OCI-LY1 (cell line): ENCODE data around the gene FOXA1.

Experiments used
- H2AFZ ChIP-seq: fragments of 200-600 bp; sonication (generic), shearing (Covaris generic); 2 replicates; pipeline ENCODE4 v1.6.0; 2014; ENCODE audit warnings: antibody characterized with exemption, mild to moderate bottlenecking, low read length
- H3F3A ChIP-seq: fragments of 200-600 bp; sonication (generic), shearing (Covaris generic); 2 replicates; pipeline ENCODE4 v1.6.0; 2014; ENCODE audit warnings: mild to moderate bottlenecking, antibody characterized with exemption, low read length, moderate library complexity; ENCODE audit not compliant: insufficient read depth
- H3K27ac ChIP-seq: fragments of 200-600 bp; sonication (generic); 2 replicates; pipeline ENCODE4 v1.5.1; 2014; ENCODE audit warnings: low read length, mixed run types, mild to moderate bottlenecking, low read depth; ENCODE audit not compliant: poor library complexity, severe bottlenecking
- H3K27me3 ChIP-seq: fragments of 200-600 bp; sonication (generic); 2 replicates; pipeline ENCODE4 v1.6.0; 2014; ENCODE audit warnings: antibody characterized with exemption, mild to moderate bottlenecking, low read length, moderate library complexity; ENCODE audit not compliant: insufficient read depth
- H3K36me3 ChIP-seq: fragments of 200-600 bp; sonication (generic); 2 replicates; pipeline ENCODE4 v1.6.1; 2014; ENCODE audit warnings: mild to moderate bottlenecking, antibody characterized with exemption, low read length, moderate library complexity, mixed read lengths; ENCODE audit not compliant: insufficient read depth
- H3K4me1 ChIP-seq: fragments of 200-600 bp; sonication (generic); 2 replicates; pipeline ENCODE4 v1.5.1; 2014; ENCODE audit warnings: mild to moderate bottlenecking, low read length, moderate library complexity; ENCODE audit not compliant: insufficient read depth, severe bottlenecking
- H3K4me2 ChIP-seq: fragments of 200-600 bp; sonication (generic), shearing (Covaris generic); 2 replicates; pipeline ENCODE4 v1.6.1; 2014; ENCODE audit warnings: low read length
- H3K4me3 ChIP-seq: fragments of 200-600 bp; sonication (generic); 2 replicates; pipeline ENCODE4 v1.5.1; 2014; ENCODE audit warnings: low read length, low read depth, mild to moderate bottlenecking, mixed read lengths; ENCODE audit not compliant: poor library complexity, severe bottlenecking
- H3K79me2 ChIP-seq: fragments of 200-600 bp; shearing (Covaris generic); 2 replicates; pipeline ENCODE4 v1.6.1; 2016; ENCODE audit warnings: mixed run types, low read length, mixed read lengths; ENCODE audit not compliant: insufficient read depth
- H3K9ac ChIP-seq: fragments of 200-600 bp; sonication (generic), shearing (Covaris generic); 2 replicates; pipeline ENCODE4 v1.6.1; 2014; ENCODE audit warnings: mild to moderate bottlenecking, low read length, mixed read lengths
- H3K9me2 ChIP-seq: fragments of 200-600 bp; sonication (generic), shearing (Covaris generic); 2 replicates; pipeline ENCODE4 v1.6.1; 2014; ENCODE audit warnings: low read depth, mild to moderate bottlenecking, low read length, mixed read lengths
- H3K9me3 ChIP-seq: fragments of 200-600 bp; shearing (Covaris generic); 2 replicates; pipeline ENCODE4 v1.6.1; 2014; ENCODE audit warnings: low read length, mixed read lengths
- H4K20me1 ChIP-seq: fragments of 200-600 bp; sonication (generic), shearing (Covaris generic); 2 replicates; pipeline ENCODE4 v1.6.0; 2016; ENCODE audit warnings: mild to moderate bottlenecking, low read length; ENCODE audit not compliant: insufficient read depth
- EZH2 ChIP-seq: fragments of 200-600 bp; sonication (generic), shearing (Covaris generic); IDR thresholded peaks from 2 replicates; pipeline ENCODE4 v1.8.0; 2017; ENCODE audit warnings: borderline replicate concordance, mixed run types, mild to moderate bottlenecking, antibody characterized with exemption, low read length, moderate library complexity, mixed read lengths
- TF ChIP-seq, protein P1 (sequence below): fragments of 200-600 bp; sonication (generic), shearing (Covaris generic); IDR thresholded peaks from 2 replicates; pipeline ENCODE4 v1.5.1; 2017; ENCODE audit warnings: mild to moderate bottlenecking, antibody characterized with exemption, low read length, moderate library complexity, mixed read lengths

FOXA1 gene

GRCh38 chr14:37584211-37585100 lies 10.6 kb downstream of the FOXA1 start:
- H3K9me2 ChIP-seq = no peaks in the 10 kb centered on the region
- no peak overlapping the region for H3K4me3 ChIP-seq
- H2AFZ ChIP-seq = no peak overlapping the region
- H3K9ac ChIP-seq = no peak overlapping the region
- TF ChIP-seq, protein P1, sequence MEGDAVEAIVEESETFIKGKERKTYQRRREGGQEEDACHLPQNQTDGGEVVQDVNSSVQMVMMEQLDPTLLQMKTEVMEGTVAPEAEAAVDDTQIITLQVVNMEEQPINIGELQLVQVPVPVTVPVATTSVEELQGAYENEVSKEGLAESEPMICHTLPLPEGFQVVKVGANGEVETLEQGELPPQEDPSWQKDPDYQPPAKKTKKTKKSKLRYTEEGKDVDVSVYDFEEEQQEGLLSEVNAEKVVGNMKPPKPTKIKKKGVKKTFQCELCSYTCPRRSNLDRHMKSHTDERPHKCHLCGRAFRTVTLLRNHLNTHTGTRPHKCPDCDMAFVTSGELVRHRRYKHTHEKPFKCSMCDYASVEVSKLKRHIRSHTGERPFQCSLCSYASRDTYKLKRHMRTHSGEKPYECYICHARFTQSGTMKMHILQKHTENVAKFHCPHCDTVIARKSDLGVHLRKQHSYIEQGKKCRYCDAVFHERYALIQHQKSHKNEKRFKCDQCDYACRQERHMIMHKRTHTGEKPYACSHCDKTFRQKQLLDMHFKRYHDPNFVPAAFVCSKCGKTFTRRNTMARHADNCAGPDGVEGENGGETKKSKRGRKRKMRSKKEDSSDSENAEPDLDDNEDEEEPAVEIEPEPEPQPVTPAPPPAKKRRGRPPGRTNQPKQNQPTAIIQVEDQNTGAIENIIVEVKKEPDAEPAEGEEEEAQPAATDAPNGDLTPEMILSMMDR = no peak
- no peak for TF ChIP-seq EZH2
- no peaks in the 10 kb centered on the region for H3K9me3 ChIP-seq
- H3K79me2 ChIP-seq = no peaks in the 10 kb centered on the region
- no peaks in the 10 kb centered on the region for H3K36me3 ChIP-seq
- no peaks in the 10 kb centered on the region for H4K20me1 ChIP-seq
- no peaks in the 10 kb centered on the region for H3K4me1 ChIP-seq
- H3K4me2 ChIP-seq = no peak overlapping the region
- H3F3A ChIP-seq = no peaks in the 10 kb centered on the region
- no peaks in the 10 kb centered on the region for H3K27me3 ChIP-seq
- no peak overlapping the region for H3K27ac ChIP-seq

GRCh38 chr14:37583358-37584210 lies 11.5 kb downstream of the FOXA1 start:
- H3K9ac ChIP-seq = no peak overlapping the region
- H3K36me3 ChIP-seq = no peaks in the 10 kb centered on the region
- no peak overlapping the region for H3K27ac ChIP-seq
- no peaks in the 10 kb centered on the region for H3K79me2 ChIP-seq
- H3K9me3 ChIP-seq = no peaks in the 10 kb centered on the region
- H3K4me2 ChIP-seq = no peak overlapping the region
- H2AFZ ChIP-seq = no peak overlapping the region
- no peaks in the 10 kb centered on the region for H3K9me2 ChIP-seq
- H3K4me3 ChIP-seq = no peak overlapping the region
- TF ChIP-seq, protein P1 = no peak
- no peak for TF ChIP-seq EZH2
- no peaks in the 10 kb centered on the region for H3K4me1 ChIP-seq
- H3F3A ChIP-seq = no peaks in the 10 kb centered on the region
- H4K20me1 ChIP-seq = no peaks in the 10 kb centered on the region
- H3K27me3 ChIP-seq = no peaks in the 10 kb centered on the region

DNA sequence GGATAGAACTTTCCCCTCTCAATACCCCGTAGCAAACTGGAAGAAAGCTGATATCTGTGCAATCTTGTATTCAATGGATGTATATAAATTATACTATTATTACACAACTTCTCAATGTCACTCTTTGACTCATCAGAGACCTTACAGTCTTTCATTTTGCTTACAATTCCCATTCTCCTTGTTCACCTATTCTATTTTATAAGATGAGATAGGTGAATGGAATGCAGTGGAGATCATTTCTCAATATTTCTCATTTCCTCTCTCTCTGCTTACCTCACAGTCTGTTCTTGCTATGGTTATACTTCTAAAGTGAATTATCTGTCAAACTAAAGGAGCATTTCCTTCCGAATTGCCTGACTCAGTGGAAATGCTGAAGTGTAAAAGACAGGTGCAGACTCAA lies 14.9 kb downstream of the FOXA1 start:
- no peaks in the 10 kb centered on the region for H3K9me2 ChIP-seq
- H3K9ac ChIP-seq = no peak overlapping the region

More for the DNA sequence above, 14.9 kb downstream of the FOXA1 start:
- Histone ChIP-seq H3K27me3 (no peaks in the 10 kb centered on the region), H3F3A (no peaks in the 10 kb centered on the region), H3K9me3 (no peaks in the 10 kb centered on the region), H3K4me3 (no peak overlapping the region), H3K36me3 (no peaks in the 10 kb centered on the region), H3K4me1 (no peaks in the 10 kb centered on the region), H3K79me2 (no peaks in the 10 kb centered on the region), H3K4me2 (no peak overlapping the region), H3K27ac (no peak overlapping the region), H2AFZ (no peak overlapping the region), H4K20me1 (no peaks in the 10 kb centered on the region)
- TF ChIP-seq, protein P1 = no peak
- no peak for TF ChIP-seq EZH2
